GM18520 (cell line): Measurements from ENCODE around the gene NUP214.
"Not testable (repeated sequence)": the region's sequence is repeated elsewhere in the genome, so short reads cannot be mapped to it uniquely, and the experiment has no call there.

Experiments used
- ATAC-seq: cut with Tn5 transposase; IDR thresholded peaks from one replicate; pipeline ENCODE4 v1.9.1; 2021; ENCODE audit not compliant: unreplicated experiment

NUP214 gene

GRCh38 chr9:131158673-131159072 lies 33.3 kb downstream of the NUP214 start:
- ATAC-seq: not testable (repeated sequence)

GRCh38 chr9:131160416-131161112 lies 35.2 kb downstream of the NUP214 start:
- ATAC-seq: no peak

GRCh38 chr9:131161585-131161984 lies 36.2 kb downstream of the NUP214 start:
- no peak for ATAC-seq

GRCh38 chr9:131162886-131163285 lies 37.5 kb downstream of the NUP214 start:
- no peak for ATAC-seq

- ATAC-seq: no peak
These were observed 40.1 kb downstream of the NUP214 start for GRCh38 chr9:131165523-131165922.

- no peak for ATAC-seq
These were observed 41.8 kb downstream of the NUP214 start for GRCh38 chr9:131167146-131167692.

- no peak for ATAC-seq
These were observed 42.5 kb downstream of the NUP214 start for GRCh38 chr9:131167936-131168335.

GRCh38 chr9:131169563-131170240 lies 44.3 kb downstream of the NUP214 start:
- no peak for ATAC-seq

GRCh38 chr9:131173995-131174394 lies 48.6 kb downstream of the NUP214 start:
- no peak for ATAC-seq

- no peak for ATAC-seq
These were observed 49.4 kb downstream of the NUP214 start for GRCh38 chr9:131174681-131175239.

- ATAC-seq: no peak
These were observed 52.5 kb downstream of the NUP214 start for GRCh38 chr9:131177898-131178297.

GRCh38 chr9:131178382-131178781 lies 53.0 kb downstream of the NUP214 start:
- no peak for ATAC-seq

GRCh38 chr9:131178926-131179325 lies 53.5 kb downstream of the NUP214 start:
- no peak for ATAC-seq

- ATAC-seq: no peak
These were observed 54.3 kb downstream of the NUP214 start for GRCh38 chr9:131179561-131180219.

- ATAC-seq: no peak
These were observed 55.1 kb downstream of the NUP214 start for GRCh38 chr9:131180454-131180853.

GRCh38 chr9:131181091-131181681 lies 55.8 kb downstream of the NUP214 start:
- no peak for ATAC-seq

- no peak for ATAC-seq
These were observed 60.5 kb downstream of the NUP214 start for GRCh38 chr9:131185924-131186323.

GRCh38 chr9:131186622-131187021 lies 61.2 kb downstream of the NUP214 start:
- no peak for ATAC-seq

GRCh38 chr9:131187957-131188356 lies 62.6 kb downstream of the NUP214 start:
- no peak for ATAC-seq

- ATAC-seq: no peak
These were observed 63.6 kb downstream of the NUP214 start for GRCh38 chr9:131188976-131189375.

- no peak for ATAC-seq
These were observed 64.8 kb downstream of the NUP214 start for GRCh38 chr9:131190191-131190590.
